GM19452 (cell line): ENCODE measurements around the gene TRPC4AP.

Experiments
- ATAC-seq: cut with Tn5 transposase; IDR thresholded peaks from one replicate; pipeline ENCODE4 v1.9.1; 2021; ENCODE audit not compliant: unreplicated experiment

The TRPC4AP gene

DNA sequence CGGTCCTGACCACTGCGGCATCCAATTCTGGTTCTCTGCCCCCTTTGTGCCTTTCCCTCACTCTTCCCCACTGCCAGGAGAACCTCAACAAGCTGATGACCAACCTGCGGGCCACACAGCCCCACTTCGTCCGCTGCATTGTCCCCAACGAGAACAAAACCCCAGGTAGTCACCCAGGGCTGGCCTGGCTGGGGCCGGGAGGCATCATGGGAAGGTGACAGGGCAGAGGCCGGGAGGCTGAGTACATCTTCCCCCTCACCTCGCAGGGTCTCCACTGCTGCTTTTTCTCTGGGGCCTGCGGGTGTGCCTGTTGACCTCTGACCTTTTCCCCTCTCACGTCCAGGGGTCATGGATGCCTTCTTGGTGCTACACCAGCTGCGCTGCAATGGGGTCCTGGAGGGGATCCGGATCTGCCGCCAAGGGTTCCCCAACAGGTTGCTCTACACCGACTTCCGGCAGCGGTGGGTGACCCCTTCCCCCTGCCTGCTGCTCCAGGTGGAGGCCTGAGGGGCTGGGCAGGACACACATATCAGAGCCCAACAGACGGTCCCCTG, 101.9 kb downstream of the TRPC4AP start:
- no peak for ATAC-seq

DNA sequence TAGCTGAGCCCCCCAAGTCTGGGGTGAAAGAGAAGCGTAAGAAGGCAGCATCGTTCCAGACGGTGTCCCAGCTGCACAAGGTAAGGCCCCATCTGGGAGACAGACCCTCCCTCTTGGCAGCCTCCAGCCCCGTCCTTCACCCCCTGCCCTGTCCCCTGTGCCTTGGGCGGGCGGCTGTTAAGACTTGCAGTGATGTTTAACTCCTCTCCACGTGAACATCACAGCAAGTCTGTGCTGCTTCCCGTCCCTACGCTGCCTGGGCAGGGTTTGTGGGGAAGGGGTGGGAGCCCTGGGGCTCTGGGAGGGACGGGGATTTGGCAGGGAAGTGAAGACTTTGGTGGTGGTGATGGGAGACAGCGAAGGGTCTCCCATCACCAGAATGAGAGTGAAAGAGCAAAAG, 102.4 kb downstream of the TRPC4AP start:
- ATAC-seq, result no peak

DNA sequence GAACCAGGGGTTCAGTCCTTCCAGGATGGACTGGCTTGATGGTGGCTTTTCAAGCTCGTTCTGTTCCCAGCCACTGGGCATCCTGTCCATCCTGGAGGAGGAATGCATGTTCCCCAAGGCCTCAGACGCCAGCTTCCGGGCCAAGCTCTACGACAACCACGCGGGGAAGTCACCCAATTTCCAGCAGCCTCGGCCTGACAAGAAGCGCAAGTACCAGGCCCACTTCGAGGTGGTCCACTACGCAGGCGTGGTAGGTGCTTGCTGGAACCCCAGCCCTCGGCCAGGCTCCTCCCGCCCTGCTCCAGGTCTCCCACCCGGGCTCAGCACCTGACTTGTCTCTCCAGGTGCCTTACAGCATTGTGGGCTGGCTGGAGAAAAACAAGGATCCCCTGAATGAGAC, 102.9 kb downstream of the TRPC4AP start:
- ATAC-seq, result no peak

DNA sequence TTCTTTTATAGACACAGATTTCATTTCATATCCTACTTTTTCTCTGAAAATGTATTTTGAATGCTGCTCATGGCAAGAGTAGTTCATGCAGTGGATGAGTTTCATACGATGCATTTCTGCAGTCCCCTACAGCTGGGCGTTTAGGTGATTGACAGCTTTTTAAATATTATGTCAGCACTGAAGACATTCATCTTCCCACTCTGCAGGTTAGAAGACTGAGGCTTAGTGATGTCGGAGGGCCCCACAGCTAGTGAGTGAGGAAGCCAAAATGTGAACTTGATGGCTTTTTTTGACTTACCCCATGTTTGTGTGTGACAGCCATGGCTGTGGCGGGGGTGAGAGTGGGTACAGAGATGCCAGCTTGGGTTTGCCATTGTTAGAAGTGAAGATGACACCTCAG, 103.5 kb downstream of the TRPC4AP start:
- no peak for ATAC-seq

DNA sequence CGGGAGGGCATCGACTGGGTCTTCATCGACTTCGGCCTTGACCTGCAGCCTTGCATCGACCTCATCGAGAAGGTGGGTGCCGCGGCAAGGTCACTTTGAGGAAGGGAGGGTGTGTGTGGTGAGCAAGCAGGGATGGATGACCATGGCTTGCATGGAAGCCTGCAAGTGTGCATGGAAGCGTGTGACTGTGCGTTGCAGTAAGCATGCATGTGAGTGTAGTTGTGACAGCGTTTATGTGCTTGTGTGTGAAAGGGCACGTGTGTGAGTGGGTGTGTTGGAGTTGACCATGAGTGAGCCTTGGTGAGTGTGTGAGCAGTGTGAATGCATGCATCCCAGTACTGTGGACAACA, 104.4 kb downstream of the TRPC4AP start:
- no peak for ATAC-seq

DNA sequence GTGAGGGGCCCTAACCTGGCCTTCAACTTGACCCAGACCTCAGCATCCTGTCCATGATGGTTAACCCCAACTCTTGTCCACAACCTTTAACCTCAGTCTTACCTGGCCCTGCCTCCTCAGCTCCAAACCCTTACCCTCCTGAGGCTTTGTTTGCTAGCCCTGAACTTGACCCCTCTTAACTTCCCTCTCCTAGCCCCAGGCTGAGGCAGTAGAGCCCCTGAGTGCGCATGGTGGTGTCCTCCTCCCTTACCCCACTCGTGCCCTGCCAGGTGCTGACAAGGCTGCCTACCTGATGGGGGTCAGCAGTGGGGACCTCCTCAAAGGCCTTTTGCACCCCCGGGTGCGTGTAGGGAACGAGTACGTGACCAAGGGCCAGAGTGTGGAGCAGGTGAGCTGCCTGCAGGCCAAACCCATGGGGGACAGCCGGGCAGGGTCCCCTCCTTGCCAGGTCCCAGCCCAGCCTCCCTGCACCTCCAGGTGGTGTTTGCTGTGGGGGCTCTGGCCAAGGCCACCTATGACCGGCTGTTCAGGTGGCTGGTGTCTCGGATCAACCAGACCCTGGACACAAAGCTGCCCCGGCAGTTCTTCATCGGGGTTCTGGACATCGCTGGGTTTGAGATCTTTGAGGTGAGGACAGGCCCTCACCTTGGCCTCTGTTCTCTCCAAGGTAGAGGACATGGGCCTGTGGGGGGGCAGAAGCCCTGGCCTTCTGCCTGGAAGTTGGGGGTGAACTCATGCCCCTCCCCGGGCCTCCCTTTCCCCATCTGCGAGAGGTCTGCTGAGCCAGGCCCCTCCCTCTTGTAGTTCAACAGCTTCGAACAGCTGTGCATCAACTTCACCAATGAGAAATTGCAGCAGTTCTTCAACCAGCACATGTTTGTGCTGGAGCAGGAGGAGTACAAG, 105.1 kb downstream of the TRPC4AP start:
- no peak for ATAC-seq

DNA sequence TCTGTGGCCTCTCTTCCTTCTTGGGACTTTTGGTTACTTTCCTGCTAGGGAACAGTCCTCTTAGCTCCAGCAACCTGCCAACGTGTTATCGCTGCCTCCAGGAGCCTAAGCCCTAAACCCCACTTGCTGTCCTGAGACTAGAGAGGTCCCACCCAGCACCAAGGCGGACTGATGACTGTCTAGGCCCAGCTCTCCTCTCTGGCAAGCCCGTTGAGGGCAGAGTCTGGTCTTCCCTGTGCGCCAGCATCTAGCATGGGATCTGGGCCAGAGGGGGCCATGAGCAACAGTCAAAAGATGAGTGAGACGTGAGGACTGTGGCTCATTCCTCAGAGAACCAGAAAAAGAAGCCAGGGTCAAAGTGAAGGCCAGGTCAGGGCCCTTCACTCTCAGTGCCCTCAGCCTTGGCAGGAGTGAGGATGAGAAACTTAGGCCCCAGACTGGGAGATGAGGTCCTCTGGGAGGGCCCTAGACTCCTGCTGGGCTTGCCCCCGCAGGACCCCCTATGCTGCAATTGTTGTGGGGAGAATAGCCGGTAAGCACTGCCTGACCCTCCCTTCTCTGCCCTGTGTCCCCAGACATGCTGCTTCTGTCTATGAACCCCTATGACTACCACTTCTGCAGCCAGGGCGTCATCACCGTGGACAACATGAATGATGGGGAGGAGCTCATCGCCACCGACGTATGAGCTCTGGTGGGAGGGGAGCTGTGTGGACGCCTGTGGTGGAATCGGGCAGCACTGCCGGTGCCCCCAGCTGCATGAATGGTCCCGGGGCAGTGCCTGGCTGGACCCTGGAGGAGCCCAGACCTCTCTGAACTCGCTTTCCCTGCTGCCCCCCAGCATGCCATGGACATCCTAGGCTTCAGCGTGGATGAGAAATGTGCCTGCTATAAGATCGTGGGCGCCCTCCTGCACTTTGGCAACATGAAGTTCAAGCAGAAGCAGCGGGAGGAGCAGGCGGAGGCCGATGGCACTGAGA, 106.0 kb downstream of the TRPC4AP start:
- ATAC-seq, result no peak

DNA sequence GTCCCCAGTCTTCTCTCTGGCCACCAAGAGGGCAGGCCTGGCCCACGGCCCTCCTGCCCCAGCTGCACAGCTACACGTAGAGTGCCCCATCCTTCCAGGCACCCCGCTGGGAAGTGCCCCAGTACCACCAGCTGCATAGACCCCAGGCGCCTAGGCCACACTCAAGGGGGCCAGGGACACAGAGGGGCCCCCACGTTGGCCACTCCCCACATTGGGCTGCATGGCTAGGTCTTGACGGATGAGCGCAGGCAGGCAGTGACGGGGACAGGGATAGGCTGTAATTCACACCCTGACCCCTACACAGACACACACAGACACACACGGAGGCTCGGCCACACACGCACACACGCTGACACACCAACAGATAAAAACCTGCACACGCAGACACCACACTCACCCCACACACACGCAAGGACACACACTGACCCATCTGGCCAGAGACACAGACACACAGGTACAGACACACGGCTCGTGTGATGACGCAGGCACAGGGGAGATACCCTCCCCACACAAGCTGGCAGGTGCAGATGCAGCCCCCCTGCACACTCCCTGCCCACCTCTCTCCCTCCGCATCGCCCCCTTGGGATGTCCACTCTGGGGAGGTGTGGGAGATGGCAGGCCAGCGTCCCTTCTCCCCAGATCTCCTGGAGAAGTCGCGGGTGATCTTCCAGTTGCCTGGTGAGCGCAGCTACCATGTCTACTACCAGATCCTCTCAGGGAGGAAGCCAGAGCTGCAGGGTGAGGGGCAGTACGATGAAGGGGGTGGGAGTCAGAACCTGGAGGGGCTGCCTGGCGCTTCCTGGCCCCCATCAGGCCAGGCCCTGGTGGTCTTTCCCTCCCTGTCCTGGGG, 106.9 kb downstream of the TRPC4AP start:
- no peak for ATAC-seq

DNA sequence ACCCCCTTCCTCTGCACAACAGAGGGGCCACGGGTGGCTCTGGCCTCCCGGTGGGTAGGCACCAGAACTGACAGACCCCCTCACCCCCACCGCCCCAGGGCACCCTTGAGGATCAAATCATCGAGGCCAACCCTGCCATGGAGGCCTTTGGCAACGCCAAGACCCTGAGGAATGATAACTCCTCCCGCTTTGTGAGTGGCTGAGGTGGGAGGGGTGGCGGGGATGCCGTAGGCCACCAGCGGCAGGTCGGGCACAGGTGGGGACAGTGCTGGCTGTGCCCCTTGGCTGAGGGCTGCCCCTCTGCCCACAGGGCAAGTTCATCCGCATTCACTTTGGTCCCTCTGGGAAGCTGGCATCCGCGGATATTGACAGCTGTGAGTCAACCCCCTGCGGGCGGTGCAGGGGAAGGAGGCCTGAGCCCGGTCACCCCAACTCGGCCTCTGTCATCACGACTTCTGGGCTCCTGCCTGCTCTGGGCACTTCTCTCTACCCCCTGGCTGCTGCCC, 107.8 kb downstream of the TRPC4AP start:
- ATAC-seq, result no peak

DNA sequence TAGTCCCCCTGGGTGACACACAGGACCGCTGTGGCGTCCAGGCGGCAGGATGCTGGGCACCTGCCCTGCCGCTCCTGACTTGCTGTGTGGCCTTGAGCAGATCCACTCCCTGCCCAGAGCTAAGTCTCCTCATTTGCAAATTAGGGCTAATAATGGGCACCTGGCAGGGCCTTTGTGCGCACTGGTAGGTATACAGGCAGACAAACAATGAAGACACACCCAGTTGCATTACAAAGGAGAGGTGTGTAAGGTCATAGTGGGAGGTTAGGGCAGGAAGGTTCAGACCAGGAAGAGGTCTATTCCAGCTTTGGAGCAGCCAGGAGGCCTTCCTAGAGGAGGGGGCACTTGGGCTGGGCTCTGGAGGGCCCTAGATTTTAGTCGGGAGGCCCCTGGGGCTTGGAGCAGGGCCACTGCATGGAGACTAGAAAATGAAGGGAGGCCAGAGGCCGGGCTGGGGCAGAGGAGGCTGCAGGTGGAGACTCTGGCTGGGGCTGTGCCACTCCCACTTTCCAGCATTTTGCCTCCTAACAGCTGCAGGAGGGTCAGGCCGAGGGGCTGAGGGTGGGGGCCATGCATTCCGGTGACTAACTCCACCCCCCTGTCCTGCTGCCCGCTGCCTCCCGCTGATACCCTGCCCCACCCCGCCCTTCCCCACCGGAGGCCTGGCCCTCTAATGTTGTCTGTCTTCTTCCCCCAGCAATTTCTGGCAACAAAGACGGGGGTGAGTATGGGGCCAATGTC, 108.4 kb downstream of the TRPC4AP start:
- ATAC-seq, result no peak

DNA sequence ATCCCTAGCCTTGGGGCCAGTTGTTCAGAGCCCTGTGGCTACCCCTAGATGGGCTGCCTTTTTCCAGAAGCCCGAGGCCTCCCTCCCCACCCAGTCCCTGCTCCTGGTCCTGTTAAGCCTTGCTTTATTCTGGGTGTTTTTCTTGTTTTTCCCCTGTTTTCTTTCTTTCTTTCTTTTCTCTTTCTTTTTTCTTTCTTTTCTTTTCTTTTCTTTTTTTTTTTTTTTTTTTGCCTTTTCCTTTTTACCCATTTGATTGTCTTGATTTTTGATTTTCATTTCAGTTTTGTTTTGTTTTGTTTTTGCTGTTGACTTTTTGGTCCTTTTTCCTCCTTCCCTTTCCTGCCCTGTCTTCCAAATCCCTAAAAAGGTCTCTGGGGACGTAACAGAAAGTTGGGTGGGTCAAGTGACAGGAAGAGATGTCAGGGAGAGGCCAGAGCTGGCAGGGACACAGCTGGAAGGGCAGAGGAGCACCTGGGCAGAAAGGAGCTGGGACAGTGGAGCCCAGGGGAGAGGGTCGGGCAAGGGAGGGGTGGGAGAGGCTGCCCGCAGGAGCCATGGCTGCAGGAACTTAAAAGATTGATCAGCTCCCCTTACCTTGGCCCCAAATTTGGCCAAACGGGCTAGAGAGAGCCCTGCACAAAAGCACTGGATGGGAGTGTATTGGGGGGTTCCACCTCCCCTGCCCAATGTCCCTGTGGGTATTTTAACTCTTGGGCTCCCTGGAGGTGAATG, 109.4 kb downstream of the TRPC4AP start:
- ATAC-seq, result no peak

DNA sequence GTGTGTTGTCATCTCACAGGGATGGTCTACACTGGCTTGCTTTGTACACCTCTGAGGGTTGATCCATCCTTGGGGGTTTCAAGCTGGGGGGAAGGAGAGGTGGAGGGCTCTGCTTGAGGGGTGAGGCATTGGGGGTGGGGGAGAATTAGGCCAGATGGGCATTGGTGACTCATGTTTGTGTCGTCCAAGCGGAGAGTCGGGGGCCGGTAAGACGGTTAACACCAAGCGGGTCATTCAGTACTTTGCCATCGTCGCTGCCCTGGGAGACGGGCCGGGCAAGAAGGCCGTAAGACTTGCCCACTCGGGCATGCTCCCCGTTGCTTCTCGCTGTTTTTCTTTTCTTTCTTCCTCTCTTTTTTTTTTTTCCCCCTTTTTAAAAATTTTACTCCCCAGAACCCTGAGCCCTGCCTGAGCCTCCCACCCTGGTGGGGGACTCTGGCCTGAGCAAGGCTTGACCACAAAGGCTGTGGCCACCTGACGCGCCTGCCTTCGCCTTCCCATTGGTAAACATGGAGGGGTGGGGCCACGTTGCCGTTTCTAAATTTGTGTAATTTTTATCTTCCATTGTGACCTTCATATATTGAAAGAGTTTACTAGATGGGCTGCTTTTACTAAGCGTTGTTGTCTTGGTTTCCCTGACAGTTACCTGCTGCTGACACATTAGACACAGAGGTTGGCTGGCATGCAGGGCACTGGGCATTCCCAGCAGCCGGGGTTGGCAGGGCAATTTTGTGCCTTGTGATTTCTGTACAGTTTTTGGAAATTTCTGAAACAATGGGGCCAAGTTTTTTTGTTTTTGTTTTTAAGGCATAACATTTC, 110.1 kb downstream of the TRPC4AP start:
- no peak for ATAC-seq

DNA sequence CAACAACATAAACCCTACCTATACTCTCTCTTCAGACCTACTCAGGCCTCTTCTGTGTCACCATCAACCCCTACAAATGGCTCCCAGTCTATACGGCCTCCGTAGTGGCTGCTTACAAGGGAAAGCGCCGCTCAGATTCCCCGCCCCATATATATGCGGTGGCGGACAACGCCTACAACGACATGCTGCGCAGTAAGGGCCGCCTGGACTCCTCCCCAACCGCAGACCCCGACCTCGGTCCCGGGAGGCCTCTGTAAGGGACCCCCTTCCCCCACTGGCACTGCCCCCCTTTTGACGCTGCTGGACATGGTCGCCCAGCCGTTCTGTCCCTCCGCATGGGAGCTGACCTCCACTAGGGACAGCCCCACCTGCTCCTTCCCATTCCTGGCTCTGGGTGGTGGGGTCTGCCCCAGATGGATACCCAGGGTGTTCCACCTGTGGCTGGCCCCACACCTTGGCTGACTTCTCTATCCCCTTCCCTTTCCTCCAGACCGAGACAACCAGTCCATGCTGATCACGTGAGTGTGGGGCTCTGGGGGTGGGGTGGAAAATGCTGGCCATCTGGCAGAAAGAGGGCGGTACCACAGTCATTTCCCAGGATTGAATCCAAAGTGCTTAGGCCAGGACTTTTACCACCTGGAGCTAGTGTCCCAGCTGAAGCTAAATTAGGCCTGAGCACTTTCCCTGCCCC, 111.9 kb downstream of the TRPC4AP start:
- no peak for ATAC-seq

DNA sequence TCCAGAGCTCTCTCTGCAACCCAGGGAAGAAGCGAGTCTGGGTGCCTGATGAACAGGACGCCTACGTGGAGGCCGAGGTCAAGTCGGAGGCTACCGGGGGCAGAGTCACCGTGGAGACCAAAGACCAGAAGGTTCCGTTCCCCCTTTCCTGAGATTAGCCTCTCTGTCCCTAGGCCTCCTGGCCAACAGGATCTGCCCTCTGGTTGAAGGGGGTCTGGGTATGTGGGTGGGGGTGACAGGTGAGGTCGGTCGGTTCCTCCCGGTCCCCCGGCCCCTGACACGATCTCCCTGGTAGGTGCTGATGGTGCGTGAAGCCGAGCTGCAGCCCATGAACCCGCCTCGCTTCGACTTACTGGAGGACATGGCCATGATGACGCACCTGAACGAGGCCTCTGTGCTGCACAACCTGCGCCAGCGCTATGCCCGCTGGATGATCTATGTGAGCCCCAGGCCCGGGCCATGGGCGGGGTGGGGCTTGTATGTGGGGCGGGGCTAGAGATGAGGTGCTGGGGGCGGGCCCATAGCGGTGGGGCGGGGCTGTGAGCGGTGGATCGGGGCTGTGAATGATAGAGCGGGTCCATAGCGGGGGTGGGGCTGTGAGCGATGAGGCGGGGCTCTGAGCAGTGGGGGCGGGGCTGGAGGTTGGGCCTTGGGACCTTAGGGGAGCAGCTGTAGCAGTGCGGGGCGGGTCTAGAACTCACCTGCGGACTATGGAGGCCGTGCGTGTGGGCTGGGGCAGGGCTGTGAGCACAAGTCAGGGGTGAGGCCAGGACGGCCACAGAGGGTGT, 113.0 kb downstream of the TRPC4AP start:
- ATAC-seq, result no peak

DNA sequence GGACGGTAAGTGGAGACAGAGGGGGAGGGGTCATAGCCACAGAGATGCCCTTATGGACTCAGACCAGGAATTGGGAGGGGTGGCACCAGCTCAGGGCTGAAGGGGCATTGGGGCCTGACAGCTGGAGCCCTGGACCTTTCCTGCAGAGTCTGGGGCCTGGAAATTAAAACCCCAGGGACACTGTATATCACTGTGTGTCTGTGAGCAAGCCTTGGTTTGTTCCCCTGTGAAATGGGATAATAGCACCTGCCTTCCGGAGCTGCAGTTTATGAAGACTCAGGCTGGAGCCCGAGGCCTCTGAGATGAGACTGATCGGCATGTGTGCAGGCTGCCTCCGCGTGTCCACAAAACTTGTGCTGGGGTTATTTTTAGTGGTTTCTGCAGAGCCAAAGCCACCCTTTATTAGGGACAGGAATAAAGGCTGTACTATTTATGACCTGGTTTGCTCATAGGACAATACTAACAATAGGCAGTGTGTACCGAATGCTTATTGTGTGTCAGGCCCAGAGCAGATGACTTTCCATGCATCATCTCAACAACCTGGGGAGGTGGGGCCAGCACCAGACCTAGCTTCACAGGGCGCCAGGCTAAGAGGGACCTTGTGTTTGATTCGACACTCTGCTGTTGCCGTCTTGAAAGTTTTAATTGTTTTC, 114.4 kb downstream of the TRPC4AP start:
- ATAC-seq, result no peak

DNA sequence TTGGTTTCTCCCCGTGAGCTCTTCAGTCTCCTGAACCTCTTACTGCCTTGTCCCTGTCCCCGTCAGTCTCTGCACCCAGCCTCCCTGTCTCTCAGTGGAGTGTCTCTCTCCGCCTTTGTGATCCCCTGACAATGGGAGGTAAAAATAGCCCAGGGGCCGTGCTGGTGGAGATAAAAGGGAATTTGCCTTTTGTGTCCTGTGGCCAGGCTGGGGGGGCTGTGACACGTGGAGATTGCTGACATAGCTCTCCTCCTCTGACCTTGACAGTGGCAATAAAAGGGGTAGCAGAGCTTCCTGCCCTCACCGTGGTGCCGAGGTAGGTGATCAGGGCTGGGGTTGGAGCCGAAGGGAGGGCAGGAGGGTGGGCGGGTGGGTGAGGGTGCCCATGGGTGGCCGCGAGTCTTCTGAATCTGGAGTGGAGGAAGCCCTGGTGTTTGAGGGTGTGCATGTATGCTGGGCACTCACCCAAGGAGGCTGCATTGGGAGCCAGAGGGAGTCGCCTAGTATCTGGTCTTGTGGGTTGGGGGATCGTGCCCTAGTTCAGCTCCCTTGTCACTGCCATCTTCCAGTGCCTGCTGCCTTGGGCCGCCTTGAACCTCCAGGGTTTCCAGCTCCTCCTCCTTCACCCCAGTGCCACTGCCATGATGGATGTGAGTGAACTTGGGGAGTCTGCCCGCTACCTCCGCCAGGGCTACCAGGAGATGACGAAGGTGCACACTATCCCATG, 115.1 kb downstream of the TRPC4AP start:
- ATAC-seq, result no peak
